IMR-90 (cell line): ENCODE measurements around the gene PLXNA4. TPM values are rescaled to one million over a fixed set of nuclear protein-coding genes. Genes with fewer than 3 reads are reported as not detected.

Experiments used
- ATAC-seq: fragments of 200-7000 bp; cut with Tn5 transposase; 2 replicates; pipeline ENCODE4 v1.9.1; 2020; ENCODE audit warnings: low read depth, mild to moderate bottlenecking, moderate library complexity
- BruUV-seq: library from RNA; stranded (reverse); fragments of 400-500 nt; replicated peaks from 2 replicates; lab custom pipeline; 2021; lab: Mats Ljungman, UMichigan
- CTCF ChIA-PET: fragments of 300-600 bp; formaldehyde crosslinking; extraction: SDS; loops from one replicate; lab custom pipeline; 2021; ENCODE audit warnings: antibody characterized with exemption; lab: Yijun Ruan, JAX
- POLR2A ChIA-PET: fragments of 300-600 bp; sonication (Branson Sonifier 250); formaldehyde crosslinking; loops from one replicate; lab custom pipeline; 2022; ENCODE audit warnings: antibody characterized with exemption; ENCODE audit not compliant: unreplicated experiment; lab: Charles Lee
- DNase-seq: peaks from one replicate; pipeline ENCODE4 v3.0.0; 2013
- H2AFZ ChIP-seq: replicated peaks from 2 replicates; pipeline ENCODE3; 2013; ENCODE audit warnings: low read length, mild to moderate bottlenecking; ENCODE audit not compliant: poor library complexity
- H2AK5ac ChIP-seq: 2 replicates; pipeline ENCODE4 v1.6.1; 2013; ENCODE audit warnings: low read depth, low read length, inconsistent platforms
- H2AK9ac ChIP-seq: replicated peaks from 2 replicates; pipeline ENCODE3; 2013; ENCODE audit warnings: mild to moderate bottlenecking, low read depth, low read length, moderate library complexity; ENCODE audit not compliant: poor library complexity
- H2BK120ac ChIP-seq: 2 replicates; pipeline ENCODE4 v1.6.1; 2013; ENCODE audit warnings: low read depth, low read length, inconsistent platforms
- H2BK15ac ChIP-seq: 3 replicates; pipeline ENCODE4 v1.6.1; 2013; ENCODE audit warnings: low read depth, low read length, inconsistent platforms
- H2BK20ac ChIP-seq: 2 replicates; pipeline ENCODE4 v1.6.1; 2013; ENCODE audit warnings: low read depth, mild to moderate bottlenecking, inconsistent platforms, low read length, moderate library complexity
- H2BK5ac ChIP-seq: 2 replicates; pipeline ENCODE4 v1.6.1; 2013; ENCODE audit warnings: mild to moderate bottlenecking, low read depth, low read length, inconsistent platforms; ENCODE audit not compliant: poor library complexity, severe bottlenecking
- H3K14ac ChIP-seq: replicated peaks from 2 replicates; pipeline ENCODE4 v1.6.1; 2013; ENCODE audit warnings: low read depth, low read length, inconsistent platforms
- H3K18ac ChIP-seq: 2 replicates; pipeline ENCODE4 v1.6.1; 2013; ENCODE audit warnings: low read depth, low read length, control low read depth
- H3K23ac ChIP-seq: 2 replicates; pipeline ENCODE4 v1.6.1; 2013; ENCODE audit warnings: low read depth, low read length, inconsistent platforms
- H3K27ac ChIP-seq: 2 replicates; pipeline ENCODE4 v1.5.1; 2013; ENCODE audit warnings: mild to moderate bottlenecking, control low read depth, low read length; ENCODE audit not compliant: insufficient read depth
- H3K27me3 ChIP-seq: 2 replicates; pipeline ENCODE4 v1.6.1; 2013; ENCODE audit warnings: low read length; ENCODE audit not compliant: control insufficient read depth, insufficient read depth
- H3K36me3 ChIP-seq: 2 replicates; pipeline ENCODE4 v1.6.1; 2013; ENCODE audit warnings: low read length, mixed read lengths; ENCODE audit not compliant: control insufficient read depth, insufficient read depth
- H3K4ac ChIP-seq: 2 replicates; pipeline ENCODE4 v1.6.1; 2013; ENCODE audit warnings: low read depth, low read length, inconsistent platforms
- H3K4me1 ChIP-seq: 2 replicates; pipeline ENCODE4 v1.6.1; 2013; ENCODE audit warnings: low read length, mixed read lengths; ENCODE audit not compliant: control insufficient read depth, insufficient read depth
- H3K4me2 ChIP-seq: 2 replicates; pipeline ENCODE4 v1.6.1; 2013; ENCODE audit warnings: low read depth, mild to moderate bottlenecking, control low read depth, low read length, moderate library complexity
- H3K4me3 ChIP-seq: 2 replicates; pipeline ENCODE4 v1.5.1; 2013; ENCODE audit warnings: low read depth, mild to moderate bottlenecking, control low read depth, low read length, moderate library complexity; ENCODE audit not compliant: insufficient read depth
- H3K56ac ChIP-seq: 2 replicates; pipeline ENCODE4 v1.6.1; 2013; ENCODE audit warnings: low read length, inconsistent platforms; ENCODE audit not compliant: insufficient read depth; ENCODE audit errors: extremely low read depth
- H3K79me1 ChIP-seq, 2 experiments: 2 replicates each; pipeline ENCODE4 v1.6.1; 2013; ENCODE audit warnings: low read length in 2 of 2, inconsistent platforms in 1 of 2, low read depth in 1 of 2
- H3K9ac ChIP-seq: 2 replicates; pipeline ENCODE4 v1.6.1; 2013; ENCODE audit warnings: low read depth, low read length, control low read depth
- H3K9me1 ChIP-seq: 2 replicates; pipeline ENCODE4 v1.6.1; 2013; ENCODE audit warnings: low read length, inconsistent platforms; ENCODE audit not compliant: insufficient read depth
- H3K9me3 ChIP-seq: 2 replicates; pipeline ENCODE4 v1.6.1; 2013; ENCODE audit warnings: low read length; ENCODE audit not compliant: control insufficient read depth, insufficient read depth
- H4K20me1 ChIP-seq: 2 replicates; pipeline ENCODE4 v1.6.1; 2013; ENCODE audit warnings: low read length, inconsistent platforms; ENCODE audit not compliant: insufficient read depth
- H4K5ac ChIP-seq: 2 replicates; pipeline ENCODE4 v1.6.1; 2013; ENCODE audit warnings: mild to moderate bottlenecking, low read depth, low read length, control low read depth
- H4K8ac ChIP-seq, 2 experiments: 2 replicates each; pipeline ENCODE4 v1.6.1; 2013; ENCODE audit warnings: low read depth in 2 of 2, low read length in 2 of 2, control low read depth in 1 of 2, inconsistent platforms in 1 of 2
- H4K91ac ChIP-seq: 2 replicates; pipeline ENCODE4 v1.6.1; 2013; ENCODE audit warnings: low read depth, low read length, inconsistent platforms; ENCODE audit not compliant: insufficient read depth
- CEBPB ChIP-seq: IDR thresholded peaks from 2 replicates; pipeline ENCODE4 v1.6.1; 2012; ENCODE audit warnings: low read depth, low read length, improper control_type of control experiment
- CHD1 ChIP-seq: IDR thresholded peaks from 2 replicates; pipeline ENCODE4 v1.6.1; 2012; ENCODE audit warnings: low read depth, low read length, improper control_type of control experiment
- FOS ChIP-seq: fragments of 150-350 bp; IDR thresholded peaks from 2 replicates; pipeline ENCODE4 v1.6.1; 2016; ENCODE audit warnings: low read depth, low read length
- MAFK ChIP-seq: IDR thresholded peaks from 2 replicates; pipeline ENCODE4 v1.6.1; 2012; ENCODE audit warnings: low read depth, low read length, improper control_type of control experiment
- MAZ ChIP-seq: IDR thresholded peaks from 2 replicates; pipeline ENCODE4 v1.6.1; 2012; ENCODE audit warnings: low read depth, mild to moderate bottlenecking, low read length, improper control_type of control experiment, moderate library complexity, borderline replicate concordance
- MXI1 ChIP-seq: IDR thresholded peaks from 2 replicates; pipeline ENCODE4 v1.6.1; 2012; ENCODE audit warnings: low read depth, mild to moderate bottlenecking, low read length, moderate library complexity, borderline replicate concordance
- NFE2L2 ChIP-seq: fragments of 150-350 bp; IDR thresholded peaks from 2 replicates; pipeline ENCODE4 v1.6.1; 2016; ENCODE audit warnings: low read depth, mild to moderate bottlenecking, low read length
- POLR2A ChIP-seq: IDR thresholded peaks from 2 replicates; pipeline ENCODE4 v1.6.1; 2012; ENCODE audit warnings: mild to moderate bottlenecking, low read depth, low read length
- RAD21 ChIP-seq: IDR thresholded peaks from 2 replicates; pipeline ENCODE4 v1.6.1; 2012; ENCODE audit warnings: low read length, improper control_type of control experiment
- RCOR1 ChIP-seq: IDR thresholded peaks from 2 replicates; pipeline ENCODE4 v1.6.1; 2012; ENCODE audit warnings: mild to moderate bottlenecking, low read length, improper control_type of control experiment; ENCODE audit not compliant: insufficient replicate concordance
- RFX5 ChIP-seq: IDR thresholded peaks from 2 replicates; pipeline ENCODE4 v1.8.0; 2012; ENCODE audit warnings: low read depth, mild to moderate bottlenecking, low read length, moderate library complexity
- SMC3 ChIP-seq: fragments of 150-350 bp; IDR thresholded peaks from 2 replicates; pipeline ENCODE4 v1.6.1; 2016; ENCODE audit warnings: low read depth, mild to moderate bottlenecking, antibody characterized with exemption, low read length, moderate library complexity
- WGBS, 2 experiments: methylation state at CpG; one replicate each; pipeline versions ENCODE4 v1.1.5 to v1.1.7; 2013; ENCODE audit warnings: missing lambda C conversion rate in 2 of 2; ENCODE audit not compliant: insufficient read length in 1 of 2; ENCODE audit errors: extremely low coverage in 2 of 2; 5-methylcytosine and 5-hydroxymethylcytosine counted together
- dilution Hi-C: fragments of 300-500 bp; cut with HindIII; formaldehyde crosslinking; loops from one replicate; pipeline ENCODE4 v1.14.3; 2018; ENCODE audit warnings: low sequenced_read_pairs; ENCODE audit not compliant: unreplicated experiment
- in situ Hi-C: fragments of 300-500 bp; cut with MboI; formaldehyde crosslinking; loops from 3 replicates; pipeline ENCODE4 v1.14.3; 2019; ENCODE audit warnings: low sequenced_read_pairs, inconsistent platforms, mixed read lengths
- intact Hi-C: fragments of 100-400 bp; cut with micrococcal nuclease; formaldehyde crosslinking; loops from 2 replicates; pipeline ENCODE4 v1.10.0; 2022
- polyA plus RNA-seq, 3 experiments: library from polyadenylated mRNA; depleted of rRNA; stranded (reverse); fragments of >200 nt; gene quantifications; 2 replicates each; pipeline ENCODE4 v1.2.3, GENCODE V29; 2012; ENCODE audit warnings: low replicate concordance in 1 of 3
- total RNA-seq: library from RNA; depleted of rRNA; stranded (reverse); fragments of >200 nt; gene quantifications from 2 replicates; pipeline ENCODE4 v1.2.3, GENCODE V29; 2012
- TF ChIP-seq, protein P1 (sequence below): fragments of 150-350 bp; IDR thresholded peaks from 2 replicates; pipeline ENCODE4 v1.6.1; 2016; ENCODE audit warnings: low read depth, mild to moderate bottlenecking, low read length, moderate library complexity, borderline replicate concordance
- TF ChIP-seq, protein P2 (sequence below): conservative IDR thresholded peaks from 2 replicates; pipeline ENCODE4 v1.5.1; 2012; ENCODE audit warnings: mild to moderate bottlenecking, low read depth, low read length, improper control_type of control experiment
- TF ChIP-seq, protein P3 (sequence below): fragments of 150-350 bp; IDR thresholded peaks from 2 replicates; pipeline ENCODE4 v1.6.1; 2017; ENCODE audit warnings: mild to moderate bottlenecking, antibody characterized with exemption, low read length, low read depth

Gene PLXNA4
- total and polyA plus RNA-seq, 2 of the 4 experiments (the other 2 are of a cell fraction) = under 0.01 TPM

DNA sequence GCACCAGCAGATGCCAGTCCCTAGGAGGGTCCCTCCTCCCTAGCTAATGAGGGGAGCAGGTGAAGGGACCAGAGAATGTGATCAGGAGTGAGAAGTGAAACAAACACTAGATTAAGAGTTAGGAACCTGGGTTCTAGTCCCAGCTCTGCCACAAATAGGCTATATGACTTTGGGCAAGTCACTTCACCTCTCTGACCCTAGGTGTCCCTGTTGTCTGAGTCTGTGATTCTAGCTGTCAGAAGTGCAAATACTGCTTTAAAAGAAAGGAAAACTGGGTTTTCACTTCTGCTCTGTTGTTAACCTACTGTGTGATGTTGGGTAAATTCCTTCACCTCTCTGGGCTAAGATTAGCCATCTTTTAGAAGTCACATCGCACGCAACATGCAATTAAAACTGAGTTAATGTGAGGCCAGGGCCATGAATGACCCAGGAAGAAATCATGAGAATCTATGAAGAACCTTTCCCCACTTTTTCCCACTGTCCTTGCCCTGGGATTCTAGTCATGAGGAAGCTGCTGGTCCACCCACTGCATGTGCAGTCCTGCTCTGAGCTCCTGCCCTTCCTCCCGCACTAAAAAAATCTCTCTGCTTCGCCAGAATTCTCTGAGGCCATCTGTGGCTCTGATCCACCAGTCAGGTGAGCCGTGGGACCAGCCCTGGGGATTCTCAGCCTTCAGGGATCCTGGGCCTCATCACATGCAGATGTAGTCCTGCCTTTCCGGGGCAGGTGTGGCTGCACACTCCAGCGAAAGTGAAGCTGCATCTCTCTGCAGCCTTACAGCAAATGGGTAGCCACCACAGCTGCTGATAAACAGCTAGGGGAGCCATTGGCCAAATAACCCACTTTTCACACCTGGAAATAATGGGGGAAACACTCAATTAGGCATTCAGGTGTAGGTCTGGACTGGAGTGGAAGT is 181.7 kb downstream of the PLXNA4 start:
- Histone ChIP-seq H4K8ac (no peak overlapping the region), H3K4me2 (no peak overlapping the region), H2AFZ (no peak overlapping the region), H3K79me1 (no peaks in the 10 kb centered on the region), H3K36me3 (no peaks in the 10 kb centered on the region), H4K5ac (no peak overlapping the region), H3K9me1 (no peaks in the 10 kb centered on the region), H2BK20ac (no peak overlapping the region), H3K14ac (no peak overlapping the region), H3K56ac (no peak overlapping the region), H2AK9ac (no peak overlapping the region), H2BK5ac (no peak overlapping the region), H3K18ac (no peak overlapping the region), H2BK120ac (no peak overlapping the region), H4K20me1 (no peaks in the 10 kb centered on the region), H3K27ac (no peak overlapping the region), H4K91ac (no peak overlapping the region), H3K4me3 (no peak overlapping the region), H3K4ac (no peak overlapping the region), H3K23ac (no peak overlapping the region), H2BK15ac (no peak overlapping the region), H3K27me3 (no peaks in the 10 kb centered on the region), H3K9ac (no peak overlapping the region), H3K9me3 (no peaks in the 10 kb centered on the region), H3K4me1 (no peaks in the 10 kb centered on the region), H2AK5ac (no peak overlapping the region)
- ChIA-PET CTCF (no interaction called here), POLR2A (no interaction called here)
- WGBS, 2 experiments = 50% methylated on average over 3 of the region's 7 CpGs; no CpG with 5 or more reads in 1 of the 2 experiments
- BruUV-seq = no TSS peak
- dilution Hi-C loops (no loop called here), intact Hi-C loops (no loop called here), in situ Hi-C loops (no loop called here)
- DNase-seq (no peak), ATAC-seq (no peak)
- TF ChIP-seq CEBPB (no peak), NFE2L2 (no peak), MAZ (no peak), MAFK (no peak), CHD1 (no peak), RFX5 (no peak), POLR2A (no peak), FOS (no peak), SMC3 (no peak), RAD21 (no peak), RCOR1 (no peak), MXI1 (no peak)
- TF ChIP-seq, protein P1, sequence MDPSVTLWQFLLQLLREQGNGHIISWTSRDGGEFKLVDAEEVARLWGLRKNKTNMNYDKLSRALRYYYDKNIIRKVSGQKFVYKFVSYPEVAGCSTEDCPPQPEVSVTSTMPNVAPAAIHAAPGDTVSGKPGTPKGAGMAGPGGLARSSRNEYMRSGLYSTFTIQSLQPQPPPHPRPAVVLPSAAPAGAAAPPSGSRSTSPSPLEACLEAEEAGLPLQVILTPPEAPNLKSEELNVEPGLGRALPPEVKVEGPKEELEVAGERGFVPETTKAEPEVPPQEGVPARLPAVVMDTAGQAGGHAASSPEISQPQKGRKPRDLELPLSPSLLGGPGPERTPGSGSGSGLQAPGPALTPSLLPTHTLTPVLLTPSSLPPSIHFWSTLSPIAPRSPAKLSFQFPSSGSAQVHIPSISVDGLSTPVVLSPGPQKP = no peak
- TF ChIP-seq, protein P2, sequence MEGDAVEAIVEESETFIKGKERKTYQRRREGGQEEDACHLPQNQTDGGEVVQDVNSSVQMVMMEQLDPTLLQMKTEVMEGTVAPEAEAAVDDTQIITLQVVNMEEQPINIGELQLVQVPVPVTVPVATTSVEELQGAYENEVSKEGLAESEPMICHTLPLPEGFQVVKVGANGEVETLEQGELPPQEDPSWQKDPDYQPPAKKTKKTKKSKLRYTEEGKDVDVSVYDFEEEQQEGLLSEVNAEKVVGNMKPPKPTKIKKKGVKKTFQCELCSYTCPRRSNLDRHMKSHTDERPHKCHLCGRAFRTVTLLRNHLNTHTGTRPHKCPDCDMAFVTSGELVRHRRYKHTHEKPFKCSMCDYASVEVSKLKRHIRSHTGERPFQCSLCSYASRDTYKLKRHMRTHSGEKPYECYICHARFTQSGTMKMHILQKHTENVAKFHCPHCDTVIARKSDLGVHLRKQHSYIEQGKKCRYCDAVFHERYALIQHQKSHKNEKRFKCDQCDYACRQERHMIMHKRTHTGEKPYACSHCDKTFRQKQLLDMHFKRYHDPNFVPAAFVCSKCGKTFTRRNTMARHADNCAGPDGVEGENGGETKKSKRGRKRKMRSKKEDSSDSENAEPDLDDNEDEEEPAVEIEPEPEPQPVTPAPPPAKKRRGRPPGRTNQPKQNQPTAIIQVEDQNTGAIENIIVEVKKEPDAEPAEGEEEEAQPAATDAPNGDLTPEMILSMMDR = no peak
- TF ChIP-seq, protein P3, sequence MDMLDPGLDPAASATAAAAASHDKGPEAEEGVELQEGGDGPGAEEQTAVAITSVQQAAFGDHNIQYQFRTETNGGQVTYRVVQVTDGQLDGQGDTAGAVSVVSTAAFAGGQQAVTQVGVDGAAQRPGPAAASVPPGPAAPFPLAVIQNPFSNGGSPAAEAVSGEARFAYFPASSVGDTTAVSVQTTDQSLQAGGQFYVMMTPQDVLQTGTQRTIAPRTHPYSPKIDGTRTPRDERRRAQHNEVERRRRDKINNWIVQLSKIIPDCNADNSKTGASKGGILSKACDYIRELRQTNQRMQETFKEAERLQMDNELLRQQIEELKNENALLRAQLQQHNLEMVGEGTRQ = no peak
